ENCODE measurements around the gene PIAS4.

- TF ChIP-seq ZBTB11 (CRISPR knock-in tag; IDR thresholded peaks at IDR 0.05) (no peak), CTCF (IDR thresholded peaks at IDR 0.05 in 2 of 3, conservative IDR thresholded peaks at IDR 0.05 in 1 of 3; ENCODE audit: control insufficient read depth in 2 of 3, extremely low read depth in 1 of 3, insufficient read depth in 1 of 3, low read depth in 3 of 3, low read length in 3 of 3) (no peak), POLR2AphosphoS5 (IDR thresholded peaks at IDR 0.05; ENCODE audit: low read length) (peak; percentile 88), ZNF384 (IDR thresholded peaks at IDR 0.05; ENCODE audit: borderline replicate concordance, low read depth, low read length) (no peak), ZNF274 (IDR thresholded peaks at IDR 0.05; ENCODE audit: insufficient read depth, insufficient read length) (no peak), RCOR1 (conservative IDR thresholded peaks at IDR 0.05; ENCODE audit: low read depth, low read length) (no peak), ELK1 (IDR thresholded peaks at IDR 0.05; ENCODE audit: low read depth, low read length) (no peak), BACH1 (IDR thresholded peaks at IDR 0.05; ENCODE audit: borderline replicate concordance) (0 out of 2 replicates have a peak, but pooled peaks have one; percentile 45), HDAC6 (IDR thresholded peaks at IDR 0.05; ENCODE audit: unreplicated experiment) (no peak), RFX5 (IDR thresholded peaks at IDR 0.05; ENCODE audit: low read depth, low read length) (no peak)
Observed at GRCh38 chr19:3975637-3976087, 31.9 kb upstream of the PIAS4 start.
